Measurements from ENCODE around the gene LAMC3.

DNA sequence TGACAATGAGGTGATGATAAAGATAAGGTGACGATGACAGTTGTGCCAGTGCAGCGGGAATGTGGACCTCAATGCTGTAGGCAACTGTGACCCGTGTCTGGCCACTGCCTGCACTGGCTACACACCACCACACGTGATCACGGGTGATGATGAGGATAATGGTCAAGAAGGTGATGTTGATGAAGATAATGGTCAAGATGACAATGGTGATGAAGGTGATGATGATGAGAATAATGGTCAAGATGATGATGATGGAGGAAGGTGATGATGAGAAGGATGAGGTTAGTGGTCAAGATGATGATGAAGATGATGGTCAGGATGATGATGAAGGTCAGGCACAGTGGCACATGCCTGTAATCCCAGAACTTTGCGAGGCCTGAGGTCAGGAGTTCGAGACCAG lies 56.6 kb downstream of the LAMC3 start:
- TF ChIP-seq, protein P1, sequence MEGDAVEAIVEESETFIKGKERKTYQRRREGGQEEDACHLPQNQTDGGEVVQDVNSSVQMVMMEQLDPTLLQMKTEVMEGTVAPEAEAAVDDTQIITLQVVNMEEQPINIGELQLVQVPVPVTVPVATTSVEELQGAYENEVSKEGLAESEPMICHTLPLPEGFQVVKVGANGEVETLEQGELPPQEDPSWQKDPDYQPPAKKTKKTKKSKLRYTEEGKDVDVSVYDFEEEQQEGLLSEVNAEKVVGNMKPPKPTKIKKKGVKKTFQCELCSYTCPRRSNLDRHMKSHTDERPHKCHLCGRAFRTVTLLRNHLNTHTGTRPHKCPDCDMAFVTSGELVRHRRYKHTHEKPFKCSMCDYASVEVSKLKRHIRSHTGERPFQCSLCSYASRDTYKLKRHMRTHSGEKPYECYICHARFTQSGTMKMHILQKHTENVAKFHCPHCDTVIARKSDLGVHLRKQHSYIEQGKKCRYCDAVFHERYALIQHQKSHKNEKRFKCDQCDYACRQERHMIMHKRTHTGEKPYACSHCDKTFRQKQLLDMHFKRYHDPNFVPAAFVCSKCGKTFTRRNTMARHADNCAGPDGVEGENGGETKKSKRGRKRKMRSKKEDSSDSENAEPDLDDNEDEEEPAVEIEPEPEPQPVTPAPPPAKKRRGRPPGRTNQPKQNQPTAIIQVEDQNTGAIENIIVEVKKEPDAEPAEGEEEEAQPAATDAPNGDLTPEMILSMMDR (IDR thresholded peaks at IDR 0.05) = no peak
- TF ChIP-seq POLR2AphosphoS5 (IDR thresholded peaks at IDR 0.05) (no peak), POLR2A (IDR thresholded peaks at IDR 0.05; ENCODE audit: low read depth) (no peak)
